Activated CD4-positive, CD25-positive, alpha-beta regulatory T cell treated with anti-CD3 and anti-CD28 coated beads, Interleukin-2, amount 50 U/mL, for 72 hours (primary cell): ENCODE measurements around the gene OR10P1.
"Not testable (repeated sequence)": the region's sequence is repeated elsewhere in the genome, so short reads cannot be mapped to it uniquely, and the experiment has no call there.

Experiments used
- DNase-seq: peaks from one replicate; pipeline ENCODE4 v3.0.0; 2021

OR10P1 gene, protein sequence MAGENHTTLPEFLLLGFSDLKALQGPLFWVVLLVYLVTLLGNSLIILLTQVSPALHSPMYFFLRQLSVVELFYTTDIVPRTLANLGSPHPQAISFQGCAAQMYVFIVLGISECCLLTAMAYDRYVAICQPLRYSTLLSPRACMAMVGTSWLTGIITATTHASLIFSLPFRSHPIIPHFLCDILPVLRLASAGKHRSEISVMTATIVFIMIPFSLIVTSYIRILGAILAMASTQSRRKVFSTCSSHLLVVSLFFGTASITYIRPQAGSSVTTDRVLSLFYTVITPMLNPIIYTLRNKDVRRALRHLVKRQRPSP

DNA sequence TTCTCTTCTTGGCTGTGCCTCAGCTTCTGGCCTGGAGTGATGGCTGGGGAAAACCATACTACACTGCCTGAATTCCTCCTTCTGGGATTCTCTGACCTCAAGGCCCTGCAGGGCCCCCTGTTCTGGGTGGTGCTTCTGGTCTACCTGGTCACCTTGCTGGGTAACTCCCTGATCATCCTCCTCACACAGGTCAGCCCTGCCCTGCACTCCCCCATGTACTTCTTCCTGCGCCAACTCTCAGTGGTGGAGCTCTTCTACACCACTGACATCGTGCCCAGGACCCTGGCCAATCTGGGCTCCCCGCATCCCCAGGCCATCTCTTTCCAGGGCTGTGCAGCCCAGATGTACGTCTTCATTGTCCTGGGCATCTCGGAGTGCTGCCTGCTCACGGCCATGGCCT, at the start of gene OR10P1:
TSS of gene OR10P1 (plus strand) at position 40 of the 400 bp plus-strand sequence. CDS start at position 40, 0 bp downstream.
- no peak for DNase-seq

DNA sequence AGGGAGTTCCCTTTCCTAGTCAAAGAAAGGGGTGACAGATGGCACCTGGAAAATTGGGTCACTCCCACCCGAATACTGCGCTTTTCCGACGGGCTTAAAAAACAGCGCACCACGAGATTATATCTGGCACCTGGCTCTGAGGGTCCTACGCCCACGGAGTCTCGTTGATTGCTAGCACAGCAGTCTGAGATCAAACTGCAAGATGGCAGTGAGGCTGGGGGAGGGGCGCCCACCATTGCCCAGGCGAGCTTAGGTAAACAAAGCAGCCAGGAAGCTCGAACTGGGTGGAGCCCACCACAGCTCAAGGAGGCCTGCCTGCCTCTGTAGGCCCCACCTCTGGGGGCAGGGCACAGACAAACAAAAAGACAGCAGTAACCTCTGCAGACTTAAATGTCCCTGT, 46.5 kb upstream of the OR10P1 start:
- DNase-seq, result not testable (repeated sequence)

- no peak for DNase-seq
Observed at GRCh38 chr12:55607821-55608594, 28.7 kb upstream of the OR10P1 start.

DNA sequence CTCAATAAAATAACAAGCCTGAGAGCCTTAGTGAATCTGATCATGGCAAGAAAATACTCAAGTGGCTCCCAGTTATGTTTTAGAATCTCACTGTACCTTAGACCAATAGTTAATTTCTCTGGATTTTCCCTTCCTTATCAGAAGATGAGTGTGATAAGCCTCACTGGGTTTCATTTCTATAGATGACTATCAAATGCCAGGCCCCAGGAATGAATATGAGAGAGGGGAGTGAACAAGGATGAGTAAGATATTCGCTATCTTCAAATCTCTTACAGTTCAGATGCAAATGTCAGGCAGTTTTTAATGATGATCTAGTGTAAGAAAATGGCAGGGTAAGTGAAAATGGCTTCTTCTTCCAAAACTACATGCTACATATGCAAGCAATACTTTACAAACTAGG, 26.1 kb upstream of the OR10P1 start:
- no peak for DNase-seq

DNA sequence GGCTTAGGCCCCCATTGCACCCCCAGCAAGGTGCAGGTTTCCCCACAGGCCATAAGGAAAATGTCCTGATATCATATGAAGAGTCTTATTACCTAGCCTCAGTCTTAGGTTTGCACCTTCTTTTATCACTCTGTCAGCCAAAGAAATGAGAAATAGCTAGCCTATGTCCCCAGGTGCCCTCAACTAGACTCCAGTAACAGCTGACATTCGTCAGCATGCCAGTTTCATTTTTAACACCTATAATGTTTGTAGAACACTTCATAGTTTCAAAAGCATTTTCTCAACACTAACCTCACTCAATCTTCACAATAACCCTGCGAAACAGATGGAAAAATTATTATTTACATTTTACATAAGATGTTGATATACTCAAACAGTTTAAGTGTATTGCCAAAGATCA, 24.0 kb upstream of the OR10P1 start:
- DNase-seq, result no peak

- DNase-seq, result no peak
Observed at GRCh38 chr12:55614764-55615163, 21.9 kb upstream of the OR10P1 start.

DNA sequence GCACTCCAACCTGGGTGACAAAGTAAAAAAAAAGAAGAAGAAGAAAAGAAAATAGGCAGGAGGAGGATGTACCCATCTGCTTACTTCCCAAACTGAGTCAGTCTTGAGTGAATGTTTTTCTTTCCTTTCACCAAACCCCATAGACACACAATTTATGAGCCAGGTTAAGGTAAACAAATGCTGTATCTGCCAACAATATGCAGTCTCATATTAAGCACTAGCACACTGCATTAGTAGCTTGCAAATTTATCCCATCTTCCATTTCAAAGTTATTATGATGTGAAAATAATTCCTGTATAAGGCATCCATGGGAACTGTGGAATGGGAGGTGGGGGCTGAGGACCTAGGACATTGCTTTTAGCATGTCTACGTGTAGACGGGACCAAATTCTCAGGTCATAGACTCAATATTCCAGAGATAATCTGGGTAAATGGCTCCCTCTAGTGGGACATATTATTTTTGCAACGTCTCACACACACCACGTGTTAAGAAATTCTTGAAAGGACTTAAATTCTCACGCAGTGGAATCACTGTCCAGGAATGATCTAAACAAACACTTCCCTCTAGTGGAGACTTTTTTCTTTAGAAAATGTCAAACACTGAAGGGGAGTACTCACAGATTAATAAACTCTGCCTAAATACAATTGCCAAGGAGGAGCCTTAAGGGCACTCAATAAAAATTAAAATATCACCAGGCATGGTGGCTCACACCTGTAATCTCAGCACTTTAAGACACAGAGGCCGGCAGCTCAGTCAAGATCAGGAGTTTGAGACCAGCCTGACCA, 17.1 kb upstream of the OR10P1 start:
- no peak for DNase-seq

- no peak for DNase-seq
Observed at GRCh38 chr12:55624056-55624455, 12.6 kb upstream of the OR10P1 start.

DNA sequence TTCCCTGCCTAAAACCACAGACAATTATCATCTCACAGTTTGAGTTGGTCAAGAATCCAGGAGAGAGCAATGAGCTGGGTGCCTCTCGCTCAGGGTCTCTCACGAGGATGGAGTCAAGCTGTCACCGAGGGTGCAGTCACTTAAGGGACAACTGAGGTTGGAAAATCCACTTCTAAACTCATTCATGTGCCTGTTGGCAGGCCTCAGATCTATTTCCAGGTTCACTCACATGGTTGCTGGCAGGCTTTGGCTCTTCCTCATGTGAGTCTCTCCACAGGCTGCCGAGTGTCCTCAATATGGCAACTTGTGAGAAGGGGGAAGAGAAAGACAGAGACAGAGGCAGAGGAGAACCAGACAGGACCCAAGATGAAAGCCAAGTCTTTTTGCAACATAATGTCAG, 10.5 kb upstream of the OR10P1 start:
- DNase-seq, result no peak

DNA sequence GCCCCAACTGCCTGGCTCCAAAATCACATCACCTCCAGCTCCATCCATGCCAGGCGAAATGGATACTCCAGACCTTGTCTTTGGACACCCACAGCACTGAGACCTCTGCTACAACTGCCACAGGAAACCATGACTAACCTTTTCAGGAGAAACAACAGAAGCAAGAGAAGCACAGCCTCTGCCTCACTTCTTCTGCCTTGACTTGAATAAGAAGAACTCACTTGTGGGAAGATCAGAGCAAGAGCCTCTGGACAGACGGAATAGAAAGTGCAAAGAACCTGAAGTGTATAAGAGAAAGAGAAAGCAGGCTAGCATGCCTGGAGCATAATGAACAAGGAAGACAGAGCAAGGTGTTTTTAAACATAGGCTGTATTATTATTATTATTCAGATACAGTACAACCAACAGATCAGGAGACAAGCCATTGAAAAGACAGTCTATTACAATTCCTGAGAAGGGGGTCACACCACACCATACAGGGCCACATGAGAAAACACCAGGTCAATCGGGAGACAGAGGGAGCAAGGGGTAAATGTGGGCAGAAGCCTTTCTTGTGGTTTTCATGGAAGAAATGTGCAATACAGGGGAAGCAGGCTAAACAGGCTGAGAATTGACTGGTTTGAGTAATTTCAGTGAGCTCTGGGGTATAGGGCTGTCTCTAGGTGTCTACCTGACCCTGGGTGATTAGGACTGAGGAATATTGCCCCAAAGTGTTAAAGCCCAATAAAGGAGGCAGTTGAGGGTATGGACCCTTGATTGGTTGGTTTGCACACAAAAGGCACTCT, 7.4 kb upstream of the OR10P1 start:
- no peak for DNase-seq

GRCh38 chr12:55631056-55631455, 5.6 kb upstream of the OR10P1 start:
- DNase-seq, result no peak

DNA sequence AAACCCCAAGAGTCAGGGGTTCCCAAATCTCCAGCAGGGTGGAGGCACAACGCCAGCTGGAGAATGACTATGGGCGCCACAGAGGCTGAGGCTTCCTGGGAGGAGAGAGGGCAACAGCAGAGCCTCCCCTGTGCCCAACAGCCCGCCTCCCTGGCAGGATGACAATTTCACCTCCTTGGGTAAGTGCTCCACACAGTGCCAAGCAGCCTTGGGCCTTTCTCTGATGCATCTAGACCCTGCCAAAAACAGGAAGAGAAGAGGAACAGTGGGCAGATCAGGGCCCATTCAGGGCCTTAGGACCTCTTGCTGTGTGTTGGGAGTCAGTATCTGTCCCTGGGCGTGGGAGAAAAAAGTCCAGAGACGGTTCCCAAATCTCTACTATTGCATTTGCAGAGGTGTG, 5.0 kb upstream of the OR10P1 start:
- no peak for DNase-seq

- DNase-seq, result no peak
Observed at GRCh38 chr12:55633151-55633550, 3.5 kb upstream of the OR10P1 start.

- no peak for DNase-seq
Observed at GRCh38 chr12:55636116-55636655, 506 bp upstream of the OR10P1 start.

GRCh38 chr12:55637467-55637866, 775 bp downstream of the OR10P1 start:
- DNase-seq, result no peak

DNA sequence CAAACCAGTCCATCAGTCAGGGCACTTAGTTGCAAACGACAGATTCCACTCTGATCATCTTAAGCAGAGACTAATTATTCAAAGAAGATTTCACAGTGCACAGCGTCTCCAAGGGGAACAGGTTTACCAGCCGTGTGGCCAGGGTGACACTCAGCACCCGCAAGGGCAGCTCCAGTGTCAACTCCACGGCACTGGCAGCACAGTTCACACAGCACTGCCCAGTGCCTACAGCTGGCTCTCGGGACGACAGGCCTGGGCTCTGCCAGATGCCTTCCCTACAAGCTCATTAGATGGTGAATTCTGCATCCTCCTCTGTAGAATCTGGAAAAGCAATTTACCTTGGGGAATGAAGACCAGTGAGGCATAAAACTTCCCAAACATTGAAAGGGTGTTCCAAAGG, 4.9 kb downstream of the OR10P1 start:
- no peak for DNase-seq

- DNase-seq, result no peak
Observed at GRCh38 chr12:55642267-55642666, 5.6 kb downstream of the OR10P1 start.

- no peak for DNase-seq
Observed at GRCh38 chr12:55642669-55643068, 6.0 kb downstream of the OR10P1 start.

DNA sequence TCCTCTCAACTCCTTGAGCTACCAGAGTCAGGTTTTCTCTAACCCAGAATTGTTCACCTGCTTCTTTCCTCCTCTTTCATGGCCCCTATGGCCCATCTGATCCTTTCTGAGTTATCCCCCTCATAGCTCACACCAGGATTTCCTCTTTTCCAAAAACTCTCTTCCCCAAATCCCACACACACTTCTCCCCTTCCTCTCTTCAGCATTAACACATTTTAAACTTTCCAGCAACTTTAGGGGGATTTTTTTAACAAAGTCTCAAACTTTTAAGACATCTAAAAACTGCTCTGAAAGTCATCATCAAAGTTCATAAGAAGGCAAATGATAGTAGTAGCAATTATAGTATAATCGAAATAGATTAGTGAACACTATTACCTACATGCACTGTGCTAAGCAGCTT, 7.9 kb downstream of the OR10P1 start:
- no peak for DNase-seq

DNA sequence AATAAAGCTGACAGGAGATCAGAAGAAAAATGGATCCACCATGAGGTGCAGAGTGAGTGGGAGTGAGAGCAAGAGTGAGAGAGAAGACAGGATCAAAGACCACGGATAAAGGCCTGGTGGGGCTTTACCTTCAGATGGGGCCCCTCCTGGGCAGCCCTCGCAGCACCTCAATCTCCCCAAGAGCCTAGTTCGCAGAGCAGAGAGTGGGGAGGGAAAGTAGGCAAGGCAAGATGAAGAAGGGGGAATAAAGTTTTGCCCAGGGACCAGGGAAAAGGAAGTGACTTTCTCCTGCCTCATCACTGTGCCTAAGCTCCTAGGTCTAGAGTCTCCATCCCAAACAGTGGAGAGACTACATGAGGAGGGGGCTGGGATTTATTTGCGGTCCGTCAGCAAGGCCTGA, 10.3 kb downstream of the OR10P1 start:
- DNase-seq, result no peak

DNA sequence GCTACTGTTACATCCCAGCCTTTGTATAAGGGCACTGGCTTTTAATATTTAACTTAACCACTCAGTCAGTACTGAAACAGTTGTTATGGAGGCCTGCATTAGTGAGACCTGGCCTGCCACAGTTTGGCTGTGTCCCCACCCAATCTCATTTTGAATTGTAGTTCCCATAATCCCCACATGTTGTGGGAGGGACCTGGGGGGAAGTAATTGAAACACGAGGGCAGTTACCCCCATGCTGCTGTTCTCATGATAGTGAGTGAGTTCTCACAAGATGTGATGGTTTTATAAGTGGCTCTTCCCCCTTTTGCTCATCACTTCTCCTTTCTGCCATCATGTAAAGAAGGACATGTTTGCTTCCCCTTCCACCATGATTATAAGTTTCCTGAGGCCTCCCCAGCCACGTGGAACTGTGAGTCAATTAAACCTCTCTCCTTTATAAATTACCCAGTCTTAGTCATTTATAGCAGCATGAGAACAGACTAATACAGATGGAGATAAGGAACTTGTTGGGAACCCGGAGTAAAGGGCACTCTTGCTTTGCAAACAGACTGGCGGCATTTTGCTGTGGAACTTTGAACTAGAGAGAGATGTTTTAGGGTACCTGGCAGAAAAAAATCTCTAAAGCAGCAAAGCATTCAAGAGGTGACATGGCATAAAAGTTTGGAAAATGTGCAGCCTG, 14.1 kb downstream of the OR10P1 start:
- not testable (repeated sequence) for DNase-seq

- DNase-seq, result no peak
Observed at GRCh38 chr12:55651299-55651683, 14.6 kb downstream of the OR10P1 start.
